ENCODE data around the gene SCARB1.

SCARB1 gene

DNA sequence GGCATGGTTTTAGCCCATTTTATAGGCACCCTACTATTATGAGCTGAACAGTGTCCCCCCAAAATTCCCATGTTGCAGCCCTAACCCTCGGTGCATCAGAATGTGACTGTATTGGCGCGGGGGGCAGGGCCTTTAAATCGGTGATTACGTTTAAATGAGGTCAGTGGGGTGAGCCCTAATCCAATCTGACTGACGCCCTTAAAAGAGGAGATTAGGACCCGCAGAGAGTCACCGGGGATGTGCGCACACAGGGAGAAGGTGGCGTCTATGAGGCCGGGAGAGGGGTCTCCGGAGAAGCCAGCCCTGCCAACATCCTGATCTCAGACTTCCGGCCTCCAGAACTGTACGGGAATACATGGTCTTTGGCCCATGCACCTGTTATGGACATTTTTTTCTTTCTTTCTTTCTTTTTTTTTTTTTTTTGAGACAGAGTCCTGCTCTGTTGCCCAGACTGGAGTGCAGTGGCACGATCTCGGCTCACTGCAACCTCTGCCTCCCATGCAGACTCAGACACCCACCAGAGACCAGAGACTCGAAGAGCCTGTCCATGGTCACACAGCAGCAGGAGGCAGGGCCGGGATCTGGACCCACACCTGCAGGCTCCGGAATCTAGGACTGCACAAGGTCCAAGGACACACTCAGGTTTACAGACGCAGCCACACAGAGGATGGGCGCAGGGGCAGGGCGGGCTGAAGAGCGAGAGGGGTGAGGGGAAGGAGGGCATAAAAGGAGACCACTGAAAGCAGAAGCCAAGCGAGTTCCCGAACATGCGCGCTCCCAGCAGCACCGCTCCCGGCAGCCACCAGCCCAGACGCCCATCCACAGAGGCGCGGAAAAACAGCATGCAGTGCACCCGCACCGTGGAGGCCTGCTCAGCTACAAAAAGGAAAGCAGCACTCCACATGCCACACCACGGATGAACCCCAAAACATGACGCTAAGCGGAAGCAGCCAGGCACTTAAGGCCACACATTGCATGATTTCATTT is 19.0 kb downstream of the SCARB1 start:
- DNase-seq (ENCODE audit: low read depth in 1 of 2, low spot score in 1 of 2), result no peak

DNA sequence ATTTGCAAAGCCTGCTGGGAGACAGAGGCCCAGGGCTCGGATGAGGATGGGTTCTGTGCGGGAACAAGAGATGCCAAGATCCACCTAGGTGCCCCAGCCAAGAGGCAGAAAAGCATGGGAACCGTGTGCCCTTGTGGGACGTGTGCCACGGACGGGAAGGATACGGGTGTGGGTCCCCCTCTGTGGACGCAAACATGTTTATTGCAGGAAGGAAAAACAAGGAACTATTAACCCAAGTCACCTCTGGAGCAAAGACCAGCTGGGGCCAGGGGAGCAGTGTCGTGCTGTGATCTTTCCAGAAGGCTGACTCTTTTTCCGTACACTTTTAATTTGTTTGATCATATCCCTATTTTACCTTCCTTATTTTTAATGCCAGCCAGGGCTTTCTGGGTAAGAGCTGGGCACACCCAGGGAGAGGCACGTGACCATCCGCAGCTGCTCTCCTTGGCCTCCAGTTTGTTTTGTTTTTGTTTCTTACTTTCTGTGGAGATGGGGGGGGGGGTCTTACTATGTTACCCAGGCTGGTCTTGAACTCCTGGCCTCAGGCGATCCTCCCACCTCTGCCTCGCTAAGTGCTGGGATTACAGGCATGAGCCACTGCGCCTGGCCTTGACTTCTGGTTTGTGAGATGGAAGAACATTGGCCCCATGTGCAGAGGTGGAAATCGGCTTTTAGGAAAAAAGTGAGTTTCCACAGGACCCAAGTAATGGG is 20.7 kb downstream of the SCARB1 start:
- DNase-seq (ENCODE audit: low read depth in 1 of 2, low spot score in 1 of 2), result no peak

DNA sequence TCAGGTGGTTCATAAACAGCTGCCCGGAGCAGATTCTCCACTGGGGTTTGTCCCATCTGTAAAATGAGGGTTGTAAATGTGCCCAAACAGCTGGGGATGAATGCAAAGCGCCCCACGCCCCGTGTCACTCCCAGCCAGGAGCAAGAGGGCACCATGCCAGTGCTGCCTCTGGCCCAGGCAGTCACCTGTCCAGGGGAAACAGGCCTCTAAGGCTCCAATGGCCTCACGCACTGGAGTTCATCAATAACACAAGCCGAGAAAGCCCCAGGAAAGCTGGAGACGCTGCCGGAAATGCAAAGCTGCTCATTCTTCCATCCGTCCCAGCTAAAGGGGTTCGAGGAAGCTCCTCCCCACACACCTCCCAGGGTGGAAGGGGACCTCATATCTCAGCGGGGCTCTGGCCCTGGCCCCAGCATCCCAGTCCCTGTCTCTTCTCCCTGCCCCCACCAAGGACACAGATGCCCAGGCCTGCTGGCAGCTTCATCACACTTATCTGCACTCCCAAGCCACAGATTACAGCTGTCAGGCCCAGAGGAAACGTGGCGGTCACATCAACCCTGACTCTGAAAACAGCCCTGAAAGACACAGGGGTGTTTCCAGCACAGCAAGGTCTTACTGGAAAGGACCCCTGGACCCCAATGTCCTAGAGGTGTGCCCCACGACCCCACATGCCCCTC is 21.5 kb downstream of the SCARB1 start:
- no peak for DNase-seq (ENCODE audit: low read depth in 1 of 2, low spot score in 1 of 2)

DNA sequence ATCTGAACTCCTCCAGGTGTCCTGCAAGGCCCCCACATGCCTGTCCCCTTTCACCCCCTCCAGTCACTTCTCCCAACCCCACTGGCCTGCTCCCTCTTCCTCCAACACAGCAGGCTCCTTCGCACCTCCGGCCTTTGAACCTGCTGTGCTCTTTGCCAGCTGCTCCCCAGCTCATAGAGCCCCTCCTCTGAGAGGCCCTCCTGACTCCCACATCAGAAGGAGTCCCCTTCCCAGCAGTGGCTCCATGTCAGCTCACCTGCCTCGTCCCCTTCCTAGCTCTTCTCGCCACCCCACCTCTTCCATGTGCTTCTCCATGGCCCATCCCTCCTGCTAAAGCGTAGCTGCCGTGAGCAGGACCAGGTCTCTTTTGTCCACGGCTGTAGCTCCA is 22.1 kb downstream of the SCARB1 start:
- DNase-seq (ENCODE audit: low read depth in 1 of 2, low spot score in 1 of 2), result no peak

DNA sequence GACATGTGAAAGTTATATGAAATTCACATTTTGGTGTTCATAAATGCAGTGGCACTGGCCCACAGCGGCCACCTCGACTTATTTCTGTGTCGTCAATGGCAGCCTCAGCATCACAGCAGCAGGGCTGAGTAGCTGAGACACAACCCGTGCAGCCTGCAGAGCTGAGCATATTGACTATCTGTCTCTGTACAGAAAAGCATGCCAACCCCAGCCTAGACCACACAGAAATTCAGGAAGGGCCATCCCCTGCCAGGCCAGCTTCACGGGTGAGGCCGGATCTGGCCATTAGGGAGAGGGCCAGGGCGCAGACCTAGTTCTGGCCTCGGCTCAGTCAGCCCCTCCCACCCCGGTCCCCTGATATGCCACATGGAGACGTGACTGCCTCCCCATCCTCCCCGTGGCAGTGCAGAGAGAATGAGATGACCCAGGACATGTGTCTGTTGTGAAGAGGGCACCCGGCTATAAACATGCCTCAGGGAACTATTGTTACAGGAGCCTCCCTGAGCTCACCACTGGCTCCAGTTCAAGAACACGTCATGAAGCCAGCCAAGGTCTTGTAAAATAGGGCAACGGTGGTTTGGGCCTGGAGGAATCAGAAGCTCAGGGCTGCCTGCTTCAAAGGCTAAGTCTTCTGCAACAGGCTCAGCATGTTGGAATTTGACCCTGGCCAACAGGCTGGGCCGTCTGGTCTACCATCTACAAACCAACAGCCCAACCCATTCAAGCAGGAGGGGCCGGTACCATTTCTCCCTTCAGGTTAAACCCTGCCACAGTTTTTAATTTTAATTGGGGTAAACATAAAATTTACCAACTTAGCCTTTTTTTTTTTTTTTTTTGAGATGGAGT is 25.5 kb downstream of the SCARB1 start:
- DNase-seq (ENCODE audit: low read depth in 1 of 2, low spot score in 1 of 2), result no peak

DNA sequence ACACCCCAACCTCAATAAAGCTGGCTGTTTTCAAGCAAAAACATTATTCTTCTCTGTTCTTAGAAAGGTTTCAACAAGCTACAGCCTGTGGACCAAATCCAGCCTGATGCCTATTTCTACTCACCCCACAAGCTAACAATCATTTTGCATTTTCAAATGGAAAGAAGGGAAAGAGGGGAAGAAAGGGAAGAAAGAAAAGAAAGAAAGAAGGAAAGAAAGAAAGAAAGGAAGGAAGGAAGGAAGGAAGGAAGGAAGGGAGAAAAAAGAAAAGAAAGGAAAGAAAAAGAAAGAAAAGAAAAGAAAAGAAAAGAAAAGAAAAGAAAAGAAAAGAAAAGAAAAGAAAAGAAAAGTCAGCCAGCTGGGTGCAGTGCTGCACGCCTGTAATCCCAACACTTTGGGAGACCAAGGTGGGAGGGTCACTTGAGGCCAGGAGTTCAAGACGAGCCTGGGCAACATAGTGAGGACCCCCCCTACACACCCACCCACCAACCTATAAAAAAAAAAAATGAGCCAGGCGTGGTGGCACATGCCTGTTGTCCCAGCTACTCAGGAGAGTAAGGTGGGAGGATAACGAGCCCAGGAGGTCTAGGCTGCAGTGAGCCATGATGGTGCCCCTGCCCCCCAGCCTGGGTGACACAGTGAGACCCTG is 26.3 kb downstream of the SCARB1 start:
- DNase-seq (ENCODE audit: low read depth in 1 of 2, low spot score in 1 of 2), result no peak

DNA sequence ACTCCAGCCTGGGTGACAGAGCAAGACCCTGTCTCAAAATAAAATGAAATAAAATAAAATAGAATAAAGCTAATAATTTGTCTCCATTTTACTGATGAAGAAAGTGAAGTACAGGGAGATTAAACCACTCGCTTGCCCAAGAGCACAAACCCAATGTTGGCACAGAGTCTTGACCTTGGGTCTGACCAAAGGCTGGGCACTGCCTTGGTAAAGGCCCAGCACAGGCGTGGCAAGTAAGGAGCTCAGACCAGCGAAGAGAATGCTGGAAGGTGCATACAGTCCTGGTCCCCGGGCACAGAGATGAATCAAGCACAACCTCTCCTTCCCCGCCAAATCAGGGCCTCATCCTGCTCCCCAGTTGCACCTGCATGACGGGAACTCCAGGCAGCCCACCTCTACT is 26.9 kb downstream of the SCARB1 start:
- DNase-seq (ENCODE audit: low read depth in 1 of 2, low spot score in 1 of 2), result no peak

DNA sequence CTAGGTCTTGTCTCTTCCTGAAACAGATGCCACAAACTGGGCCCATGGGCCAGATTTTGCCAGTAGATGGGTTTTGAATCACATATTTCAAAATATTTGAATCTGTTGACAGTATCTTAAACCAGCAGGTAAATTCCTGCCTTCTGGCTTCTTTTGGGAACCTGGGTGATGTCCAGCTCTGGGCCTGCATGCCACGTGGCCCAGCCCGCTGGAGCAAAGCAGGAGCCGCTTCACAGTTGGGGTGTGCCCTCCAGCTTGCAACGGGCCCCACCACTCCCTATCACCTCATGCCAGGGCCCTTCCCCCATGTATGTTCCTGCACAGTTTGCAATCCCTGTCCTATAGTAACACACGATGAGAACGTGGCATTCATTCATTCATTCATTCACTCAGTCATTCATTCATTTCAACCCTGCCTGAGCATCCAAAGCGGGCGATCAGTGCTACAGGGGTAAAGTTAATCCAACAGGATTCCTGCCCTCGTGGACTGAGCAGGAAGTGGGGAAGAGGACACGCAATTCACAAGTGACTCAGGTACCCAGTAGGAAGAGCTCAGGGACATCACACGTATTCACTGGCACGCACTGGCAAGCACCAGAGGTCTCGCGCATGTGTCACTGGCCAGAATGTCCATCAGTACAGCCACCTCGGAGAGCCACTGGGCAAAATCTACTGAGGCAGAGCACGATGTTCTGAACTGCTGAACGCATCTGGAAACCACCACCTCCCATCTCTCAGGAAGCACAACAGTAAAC is 27.8 kb downstream of the SCARB1 start:
- no peak for DNase-seq (ENCODE audit: low read depth in 1 of 2, low spot score in 1 of 2)

DNA sequence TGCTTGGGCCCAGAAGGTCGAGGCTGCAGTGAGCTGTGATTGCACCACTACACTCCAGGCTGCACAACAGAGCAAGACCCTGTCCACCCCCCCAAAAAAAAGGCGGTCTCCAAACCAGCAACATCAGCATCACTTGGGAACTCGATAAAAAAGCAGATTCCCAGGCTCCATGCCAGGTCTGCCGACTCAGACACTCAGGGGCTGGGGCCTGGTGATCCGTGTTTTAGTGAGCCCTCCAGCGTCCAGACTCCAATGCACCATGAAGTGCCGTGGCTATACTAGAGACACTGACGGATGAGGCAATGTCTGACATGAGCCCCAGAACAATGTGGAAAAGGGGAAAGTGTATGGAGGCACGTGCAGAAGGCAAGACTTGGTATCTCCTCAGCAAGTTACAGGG is 28.8 kb downstream of the SCARB1 start:
- no peak for DNase-seq (ENCODE audit: low read depth in 1 of 2, low spot score in 1 of 2)

DNA sequence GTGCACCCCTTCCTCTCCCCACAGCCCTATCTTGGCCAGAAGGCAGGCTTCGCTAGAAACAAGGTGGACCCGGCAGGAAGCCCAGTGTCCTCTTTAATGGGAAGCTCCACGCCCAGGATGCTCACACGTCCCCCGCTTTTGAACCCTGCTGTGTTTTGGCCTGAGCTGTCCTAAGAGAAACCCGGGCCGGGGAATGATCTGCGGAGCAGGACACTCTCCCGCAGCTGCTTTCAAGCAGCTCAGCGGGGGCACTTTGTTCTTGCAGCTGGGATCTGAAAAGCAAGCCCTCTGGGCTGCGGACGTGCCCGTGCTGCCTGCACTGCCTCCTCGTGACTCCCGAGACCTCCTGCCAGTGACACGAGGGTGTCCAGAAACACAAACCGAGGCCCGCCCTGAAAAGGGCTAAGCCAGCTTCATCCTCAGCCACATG is 30.0 kb downstream of the SCARB1 start:
- no peak for DNase-seq (ENCODE audit: low read depth in 1 of 2, low spot score in 1 of 2)

DNA sequence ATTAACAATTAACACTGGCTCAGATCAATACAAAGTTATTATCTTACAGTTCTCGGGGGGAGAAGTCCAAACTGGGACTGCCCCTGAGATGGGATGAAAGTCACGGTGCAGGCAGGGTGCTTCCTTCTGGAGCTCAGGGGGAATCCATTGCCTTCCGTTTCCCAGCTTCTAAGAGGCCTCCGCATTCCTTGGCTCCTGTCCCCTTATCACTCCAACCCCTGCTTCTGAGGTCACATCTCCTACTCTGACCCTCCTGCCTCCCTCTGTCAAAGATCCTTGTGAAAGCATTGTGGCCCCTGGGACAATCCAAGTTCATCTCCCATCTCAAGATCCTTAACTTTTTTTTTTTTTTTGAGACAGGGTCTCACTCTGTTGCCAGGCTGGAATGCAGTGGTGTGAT is 30.8 kb downstream of the SCARB1 start:
- DNase-seq (ENCODE audit: low read depth in 1 of 2, low spot score in 1 of 2), result no peak

DNA sequence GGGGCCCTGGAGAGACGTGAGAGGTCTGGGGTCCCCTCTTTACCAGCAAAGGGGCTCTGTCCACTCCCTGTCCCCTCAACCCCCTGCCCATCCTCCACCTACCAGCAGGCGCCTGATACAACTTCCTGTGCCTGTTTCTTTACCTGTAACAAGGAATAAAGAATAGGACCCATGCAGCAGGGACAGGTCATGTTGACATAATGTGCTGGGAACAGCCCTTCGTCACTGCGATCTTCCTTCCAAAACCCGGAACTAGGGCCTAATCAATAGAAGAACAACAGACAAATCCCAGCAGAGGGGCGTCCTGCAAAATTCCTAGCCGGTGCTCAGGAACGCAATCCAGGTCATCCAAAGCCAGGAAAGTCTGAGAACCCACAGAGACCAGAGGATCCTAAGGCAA is 32.1 kb downstream of the SCARB1 start:
- no peak for DNase-seq (ENCODE audit: low read depth in 1 of 2, low spot score in 1 of 2)

DNA sequence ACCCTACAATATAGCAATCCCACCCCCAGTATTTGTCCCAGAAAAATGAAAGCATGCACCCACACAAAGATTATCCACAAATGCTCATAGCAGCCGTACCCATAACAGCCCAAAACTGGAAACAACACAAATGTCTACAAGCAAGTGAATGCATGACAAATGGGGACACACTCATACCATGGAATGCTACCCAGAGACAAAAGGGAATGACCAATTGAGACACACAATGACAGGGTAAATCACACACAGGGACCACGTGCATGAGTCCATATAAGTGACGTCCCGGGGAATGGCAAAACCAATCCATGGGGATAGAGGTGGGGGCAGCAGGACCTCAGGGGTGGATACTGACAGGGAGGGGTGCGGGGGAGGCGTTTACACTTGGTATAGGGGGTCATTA is 33.4 kb downstream of the SCARB1 start:
- no peak for DNase-seq (ENCODE audit: low read depth in 1 of 2, low spot score in 1 of 2)

DNA sequence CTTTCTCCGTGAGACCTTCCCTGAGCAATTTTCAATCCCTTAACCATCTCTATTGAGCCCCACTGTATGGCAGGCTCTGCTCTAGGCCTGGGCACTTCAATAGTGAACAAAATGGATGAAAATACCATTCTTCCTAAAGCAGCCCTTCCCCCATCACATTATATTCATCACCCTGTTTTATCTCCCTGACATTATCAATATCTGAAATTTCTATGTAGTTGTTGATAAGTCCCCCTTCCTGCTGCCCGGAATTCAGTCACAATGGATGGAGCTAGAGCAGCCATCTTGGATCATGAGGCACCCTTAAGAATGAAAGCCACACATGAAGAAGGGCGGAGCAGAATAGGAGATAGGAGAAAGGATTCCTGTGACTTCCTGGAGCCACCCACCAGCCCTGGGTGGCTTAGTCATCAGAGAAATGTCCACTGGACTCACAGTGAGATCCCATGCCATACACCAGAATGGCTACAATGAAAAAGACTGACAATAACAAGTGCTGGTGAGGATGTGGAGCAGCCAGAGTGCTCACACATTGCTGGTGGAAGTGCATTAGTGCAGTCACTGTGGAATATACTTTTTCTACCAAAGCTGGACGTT is 33.9 kb downstream of the SCARB1 start:
- DNase-seq (ENCODE audit: low read depth in 1 of 2, low spot score in 1 of 2), result no peak

DNA sequence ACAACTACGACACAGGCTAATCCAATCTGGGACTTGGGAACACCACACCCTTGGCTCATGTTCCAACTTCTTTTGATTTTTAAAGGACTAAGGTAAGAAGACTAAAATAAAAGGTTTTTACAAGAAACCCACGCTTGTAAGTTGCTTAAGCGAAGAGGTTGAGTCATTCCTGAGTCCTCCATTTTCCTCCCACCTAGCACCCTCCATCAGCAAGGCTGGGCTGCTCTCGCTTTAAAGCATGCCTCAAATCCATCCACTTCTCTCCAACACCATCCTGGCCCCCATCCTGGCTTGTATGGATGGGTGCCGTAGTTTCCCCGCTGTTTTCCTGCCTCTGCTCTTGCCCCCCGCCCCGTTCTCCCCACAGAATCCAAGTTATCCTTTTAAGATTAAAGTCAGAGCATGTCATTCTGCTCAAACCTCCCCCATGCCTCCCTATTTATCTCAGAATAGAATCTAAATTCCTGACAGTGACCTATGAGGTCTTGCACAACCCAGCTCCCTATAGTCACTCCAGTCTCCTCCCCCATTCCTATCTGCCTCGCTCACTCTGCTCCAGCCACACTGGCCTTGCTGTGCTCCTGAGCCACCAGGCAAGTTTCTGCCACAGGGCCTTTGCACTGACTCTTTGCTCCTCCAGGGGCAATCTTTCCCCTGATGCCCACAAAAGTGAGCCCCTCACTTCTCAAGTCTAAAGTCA is 34.5 kb downstream of the SCARB1 start:
- DNase-seq (ENCODE audit: low read depth in 1 of 2, low spot score in 1 of 2), result no peak

DNA sequence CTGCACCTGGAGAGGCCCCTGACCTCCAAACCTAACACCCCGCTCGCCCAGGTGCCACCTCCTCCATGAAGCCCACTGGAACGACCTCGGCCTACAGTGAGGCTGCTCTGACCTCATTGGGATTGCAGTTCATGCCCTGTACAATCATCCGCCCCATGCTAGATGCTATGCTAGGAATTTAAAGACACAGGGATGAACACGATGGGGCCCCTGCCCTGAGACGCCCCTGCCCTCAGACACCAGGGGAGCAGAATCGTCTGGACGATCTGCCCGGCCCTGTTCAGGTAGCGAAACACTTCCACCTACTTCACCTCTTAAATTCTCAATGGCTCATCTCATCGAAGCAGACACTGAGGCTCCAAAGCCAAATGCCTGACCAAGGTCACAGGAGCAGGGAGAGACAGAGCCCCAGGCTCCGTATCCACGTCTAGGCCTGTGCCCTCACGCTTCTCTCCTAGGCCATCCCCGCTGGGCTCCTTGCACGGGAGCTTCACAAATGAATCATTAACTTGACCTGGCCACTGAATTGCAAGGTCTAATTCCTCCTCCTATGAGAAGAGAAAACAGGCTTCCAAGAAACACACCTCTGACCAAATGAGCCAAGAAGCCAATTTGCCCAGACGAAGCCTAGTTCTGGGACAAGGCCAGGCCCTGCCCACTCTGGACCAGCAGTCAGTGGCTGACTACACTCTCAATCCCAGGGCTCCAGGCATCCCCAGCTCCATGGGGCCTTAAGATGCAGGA is 35.2 kb downstream of the SCARB1 start:
- no peak for DNase-seq (ENCODE audit: low read depth in 1 of 2, low spot score in 1 of 2)

DNA sequence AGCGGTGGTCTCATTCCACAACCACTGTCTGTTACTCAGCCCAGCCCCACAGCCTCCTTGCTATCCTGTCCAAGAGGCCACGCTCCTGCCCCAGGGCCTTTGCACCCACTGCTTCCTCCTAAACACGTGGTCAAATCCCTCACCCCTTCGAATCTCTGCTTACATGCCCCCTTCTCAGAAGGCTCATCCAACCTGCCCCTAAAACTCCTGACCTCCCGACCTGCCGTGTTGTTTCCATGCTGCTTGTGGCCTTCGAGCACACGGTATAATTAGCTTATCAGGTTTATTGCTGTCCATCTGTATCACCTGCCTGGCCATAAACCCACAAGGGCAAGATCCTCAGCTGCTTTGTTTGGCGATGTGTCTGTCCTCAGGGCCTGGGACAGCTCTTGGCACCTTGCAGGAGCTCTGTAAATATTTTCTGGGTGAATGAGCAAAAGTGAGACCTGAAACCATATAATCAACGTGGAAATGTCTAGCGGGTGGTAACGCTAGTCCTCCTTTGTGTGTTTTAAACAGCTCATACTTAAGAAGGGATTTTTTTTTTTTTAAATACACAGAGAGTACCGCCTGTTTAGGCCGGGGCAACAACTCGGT is 36.0 kb downstream of the SCARB1 start:
- DNase-seq (ENCODE audit: low read depth in 1 of 2, low spot score in 1 of 2), result no peak

DNA sequence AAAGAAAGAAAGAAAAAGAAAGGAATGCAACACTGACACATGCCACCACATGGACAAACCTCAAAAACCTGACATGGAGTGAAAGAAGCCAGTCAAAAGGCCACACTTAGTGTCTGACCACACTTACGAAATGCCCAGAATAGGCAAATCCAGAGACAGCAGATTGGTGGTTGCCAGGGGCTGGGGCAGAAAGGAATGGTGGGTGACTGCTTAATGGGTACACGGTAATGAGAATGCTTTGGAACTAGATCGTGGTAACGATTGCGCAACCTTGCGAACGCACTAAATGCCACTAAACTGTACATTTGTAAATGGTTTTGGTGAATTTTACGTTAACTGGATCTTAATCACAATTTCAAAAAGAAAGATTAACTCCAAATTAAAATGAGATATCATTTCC is 39.5 kb downstream of the SCARB1 start:
- DNase-seq (ENCODE audit: low read depth in 1 of 2, low spot score in 1 of 2), result no peak
